Stimulated activated CD4-positive, alpha-beta T cell treated with anti-CD3 and anti-CD28 coated beads, Interleukin-12 subunit alpha, Interleukin-12 subunit beta, amount 100 ng/mL, for 4 hours (primary cell): Measurements from ENCODE around the gene GPX8.
A peak's percentile ranks its signal among the peaks of the same experiment; 100 is the strongest.

ENCODE experiments used
- DNase-seq: peaks from one replicate; pipeline ENCODE4 v3.0.0-alpha.2; 2020

Gene GPX8

DNA sequence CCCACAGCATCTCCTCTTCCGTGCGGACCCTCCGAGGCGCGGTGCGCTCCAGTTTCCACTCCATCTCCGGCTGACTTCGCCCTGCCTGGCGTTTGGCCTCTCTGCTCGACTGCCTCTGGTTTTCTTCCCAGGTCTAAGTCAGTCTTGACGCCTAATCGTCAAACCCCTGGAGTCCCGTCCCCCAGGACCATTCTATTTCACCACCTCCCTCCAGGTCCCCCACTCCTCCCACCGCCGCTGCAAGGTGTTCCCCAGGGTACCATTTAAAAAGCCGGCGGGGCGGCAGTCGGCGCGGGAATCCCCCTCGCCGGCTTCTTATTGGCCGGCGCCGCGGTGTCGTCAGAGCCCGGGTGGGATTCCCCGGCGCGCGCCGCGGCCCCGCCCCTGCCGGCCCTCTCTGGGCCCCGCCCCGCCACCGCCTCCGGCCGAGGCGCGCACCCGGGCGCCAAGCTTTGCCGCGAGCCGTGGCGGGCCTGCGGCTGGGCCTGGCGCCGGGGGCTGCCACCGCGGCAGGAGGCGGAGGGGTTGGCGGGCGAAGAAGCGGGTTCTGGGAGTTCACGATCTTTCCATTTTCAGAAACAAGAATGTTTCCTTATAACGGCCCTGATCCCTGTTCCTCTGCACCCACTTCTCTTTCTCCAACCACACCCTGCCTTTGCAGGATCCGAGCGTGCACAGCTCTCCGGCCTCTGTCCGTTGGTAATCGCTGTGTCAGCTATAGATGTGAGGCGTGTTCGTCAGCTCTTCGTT is 13.1 kb downstream of the GPX8 start, which contains the start of gene CDC20B:
Gene CDC20B (minus strand): TSS at position 241 of the 750 bp plus-strand sequence. CDS start 177 bp downstream, at position 64.
- peak; percentile 77 for DNase-seq

DNA sequence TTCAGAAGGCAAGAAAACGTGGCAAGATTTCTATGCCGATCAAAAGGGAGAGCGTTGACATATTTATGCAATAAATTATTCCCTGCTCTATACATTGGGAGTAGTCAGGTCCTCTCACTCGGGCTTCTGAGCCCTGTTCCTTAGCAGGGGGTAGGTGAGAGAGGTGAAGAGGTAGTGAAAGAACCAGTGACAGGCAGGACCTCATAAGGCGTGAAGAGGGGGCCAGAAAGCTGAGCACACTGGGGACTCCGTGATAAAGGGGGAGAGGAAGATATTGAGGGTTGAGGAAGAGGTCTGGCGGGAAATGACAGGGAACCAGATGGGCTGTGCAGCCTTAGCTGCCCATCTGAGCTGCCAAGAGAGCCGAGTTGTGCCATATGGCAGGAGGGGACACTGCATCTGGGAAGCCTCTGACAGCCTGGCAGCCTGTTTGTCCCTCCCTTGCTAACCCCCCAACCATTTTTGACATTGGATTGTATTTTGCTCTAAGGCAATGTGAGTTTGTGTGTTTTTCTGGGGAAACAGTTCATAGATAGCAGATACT is 13.8 kb downstream of the GPX8 start:
- DNase-seq = no peak

DNA sequence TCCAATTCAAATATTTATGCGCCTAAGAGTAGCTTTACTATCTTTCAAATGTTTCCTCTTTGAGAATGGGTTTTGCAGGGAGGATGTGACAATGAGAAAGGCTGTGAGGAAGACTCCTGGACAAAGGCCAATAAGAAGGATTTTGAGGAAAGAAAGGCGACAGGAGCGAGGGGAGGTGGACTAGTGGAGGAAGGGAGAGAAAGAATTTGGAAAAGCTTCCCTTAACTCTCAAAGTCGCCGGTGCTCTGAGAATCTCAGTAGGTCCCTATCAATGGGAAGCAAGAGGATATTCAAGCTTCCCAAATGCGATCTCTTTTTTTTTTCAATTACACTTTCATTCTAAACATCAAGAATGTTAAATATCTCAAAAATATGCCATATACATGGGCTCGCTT is 15.8 kb downstream of the GPX8 start:
- DNase-seq = no peak

GRCh38 chr5:55176176-55176818 is 16.3 kb downstream of the GPX8 start:
- peak; percentile 16 for DNase-seq

- no peak for DNase-seq
These were observed 17.1 kb downstream of the GPX8 start for GRCh38 chr5:55177078-55177477.

GRCh38 chr5:55180016-55180415 is 20.0 kb downstream of the GPX8 start:
- DNase-seq = no peak

GRCh38 chr5:55187370-55187769 is 27.4 kb downstream of the GPX8 start:
- DNase-seq = no peak

DNA sequence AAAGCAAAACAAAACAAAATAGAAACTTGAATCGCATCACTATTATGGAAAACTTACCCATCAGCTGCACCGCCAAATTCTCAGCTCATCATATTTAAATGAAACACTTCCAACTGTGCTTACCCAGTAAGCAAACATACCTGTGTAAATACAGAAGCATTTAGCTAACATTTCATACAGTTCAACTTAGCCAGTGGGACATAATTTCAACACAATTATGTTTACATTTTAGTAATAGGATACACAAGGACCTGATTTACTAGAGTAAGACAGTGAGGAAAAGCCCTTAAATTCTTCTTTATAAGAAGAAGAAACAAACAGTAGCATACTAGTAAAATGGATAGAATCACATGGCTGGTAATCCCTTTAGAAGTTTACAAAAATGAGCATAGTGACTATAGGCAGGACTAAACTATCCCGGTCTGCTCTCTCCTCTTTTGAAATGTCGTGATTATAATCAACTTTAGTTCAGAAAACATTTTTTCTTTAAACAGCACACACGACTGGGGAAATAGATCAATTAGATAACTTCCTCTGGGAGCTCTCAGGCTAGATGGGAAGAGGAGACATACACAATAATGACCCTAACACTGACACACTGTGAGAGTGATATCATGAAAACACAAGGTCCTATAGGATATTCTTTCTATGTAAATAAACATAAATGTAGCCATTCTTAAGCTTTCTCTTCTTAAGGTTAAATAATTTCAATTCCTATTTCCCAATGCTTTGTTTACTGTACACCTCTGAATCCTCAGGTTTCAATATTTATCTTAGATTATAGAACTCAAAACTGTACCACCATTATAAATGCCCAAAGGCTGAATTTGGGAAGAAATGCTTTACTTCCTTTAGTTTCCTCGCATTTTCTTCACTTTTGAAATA is 28.9 kb downstream of the GPX8 start:
- no peak for DNase-seq

DNA sequence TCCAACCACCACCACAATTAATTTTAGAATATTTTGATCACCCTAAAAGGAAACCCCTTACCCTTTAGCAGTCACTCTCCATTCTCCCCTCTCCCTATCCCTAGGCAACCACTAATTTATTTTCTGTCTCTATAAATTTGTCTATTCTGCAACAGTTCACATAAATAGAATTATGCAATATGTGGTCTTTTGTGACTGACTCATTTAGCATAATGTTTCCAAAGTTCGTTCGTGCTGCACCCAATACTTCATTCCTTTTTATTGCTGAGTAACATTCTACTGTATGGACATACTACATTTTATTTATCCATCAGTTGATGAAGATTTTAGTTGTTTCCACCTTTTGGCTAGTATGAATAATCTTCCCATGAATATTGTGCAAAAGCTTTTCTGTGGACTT is 31.2 kb downstream of the GPX8 start:
- no peak for DNase-seq

DNA sequence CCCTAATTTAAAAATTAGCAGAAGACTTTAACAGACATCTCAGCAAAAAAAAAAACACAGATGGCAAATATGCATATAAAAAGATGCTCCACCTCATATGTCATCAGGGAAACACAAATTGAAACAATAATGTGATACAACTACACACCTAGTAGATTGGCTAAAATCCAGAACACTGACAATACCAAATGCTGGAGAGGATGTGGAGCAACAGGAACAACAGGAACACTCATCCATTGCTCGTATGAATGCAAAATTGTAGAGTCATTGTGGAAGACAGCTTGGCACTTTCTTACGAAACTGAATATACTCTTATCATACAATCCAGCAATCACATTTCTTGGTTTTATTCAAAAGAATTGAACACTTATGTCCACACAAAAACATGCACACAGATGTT is 45.0 kb downstream of the GPX8 start:
- no peak for DNase-seq

DNA sequence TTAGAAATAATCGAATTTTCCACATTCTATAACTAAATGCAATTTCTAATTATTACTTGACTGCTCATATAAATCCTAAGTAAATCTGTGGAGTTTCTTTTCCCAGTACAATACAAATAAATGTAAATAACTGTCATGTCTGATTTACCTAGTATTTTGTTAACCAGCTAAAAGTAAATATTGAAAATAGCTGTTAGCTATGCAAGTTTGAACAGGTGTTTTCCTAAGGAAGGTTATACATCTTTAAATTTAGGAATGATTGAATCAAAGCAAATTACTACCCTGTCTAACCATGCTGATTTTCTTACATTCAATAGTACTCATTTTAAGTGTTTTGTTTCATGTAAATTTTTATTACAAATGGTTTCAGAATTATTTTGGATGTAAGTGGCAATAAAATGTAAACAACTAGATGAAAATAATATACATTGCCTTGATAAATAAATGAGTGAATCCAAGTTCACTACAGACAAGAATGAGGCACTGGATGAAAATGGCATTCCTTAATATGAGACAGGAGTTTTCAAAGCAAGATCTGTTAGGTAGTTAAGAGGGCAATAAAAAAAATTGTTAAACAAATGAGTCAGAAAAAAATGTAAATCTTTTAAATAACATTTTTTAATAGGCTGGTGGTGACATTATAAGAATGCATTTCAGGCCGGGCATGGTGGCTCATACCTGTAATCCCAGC is 51.4 kb downstream of the GPX8 start:
- DNase-seq = no peak
